Upper lobe of left lung (tissue), 4 donors: ENCODE measurements around the gene CASP3.

Experiments
- EP300 ChIP-seq, 4 donors: sonication (generic); formaldehyde crosslinking; IDR thresholded peaks; one replicate each; pipeline ENCODE4 v1.5.1; 2017; ENCODE audit warnings: antibody characterized with exemption in 4 of 4, control low read depth in 2 of 4
- TF ChIP-seq, protein P1 (sequence below), 6 experiments: fragments of 450-650 bp in 4 of 6; fragments of 200-600 bp in 2 of 6; sonication (generic) in 2 of 6; IDR thresholded peaks; one replicate each; pipeline ENCODE4 v1.5.1; 2016 to 2019; ENCODE audit warnings: antibody characterized with exemption in 6 of 6

DNA sequence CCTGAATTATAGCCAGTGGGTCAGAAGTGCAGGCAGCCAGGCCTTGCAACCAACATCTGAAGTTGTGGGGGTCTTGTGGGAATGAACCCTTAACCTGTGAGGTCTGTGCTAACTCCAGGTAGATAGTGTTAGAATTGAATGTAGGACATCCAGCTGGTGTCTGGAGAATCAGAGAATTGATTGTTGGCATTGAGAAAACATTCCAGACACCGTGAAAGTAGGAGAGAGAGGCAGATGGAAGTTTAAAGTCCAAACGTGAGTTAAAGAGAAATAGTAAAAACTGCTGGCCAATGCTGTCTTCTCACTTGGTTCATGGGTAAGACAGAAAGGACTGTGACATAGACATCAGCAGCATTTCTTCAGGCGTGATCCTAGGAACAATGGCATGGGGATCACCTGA lies 27.7 kb downstream of the CASP3 start:
- TF ChIP-seq, protein P1, sequence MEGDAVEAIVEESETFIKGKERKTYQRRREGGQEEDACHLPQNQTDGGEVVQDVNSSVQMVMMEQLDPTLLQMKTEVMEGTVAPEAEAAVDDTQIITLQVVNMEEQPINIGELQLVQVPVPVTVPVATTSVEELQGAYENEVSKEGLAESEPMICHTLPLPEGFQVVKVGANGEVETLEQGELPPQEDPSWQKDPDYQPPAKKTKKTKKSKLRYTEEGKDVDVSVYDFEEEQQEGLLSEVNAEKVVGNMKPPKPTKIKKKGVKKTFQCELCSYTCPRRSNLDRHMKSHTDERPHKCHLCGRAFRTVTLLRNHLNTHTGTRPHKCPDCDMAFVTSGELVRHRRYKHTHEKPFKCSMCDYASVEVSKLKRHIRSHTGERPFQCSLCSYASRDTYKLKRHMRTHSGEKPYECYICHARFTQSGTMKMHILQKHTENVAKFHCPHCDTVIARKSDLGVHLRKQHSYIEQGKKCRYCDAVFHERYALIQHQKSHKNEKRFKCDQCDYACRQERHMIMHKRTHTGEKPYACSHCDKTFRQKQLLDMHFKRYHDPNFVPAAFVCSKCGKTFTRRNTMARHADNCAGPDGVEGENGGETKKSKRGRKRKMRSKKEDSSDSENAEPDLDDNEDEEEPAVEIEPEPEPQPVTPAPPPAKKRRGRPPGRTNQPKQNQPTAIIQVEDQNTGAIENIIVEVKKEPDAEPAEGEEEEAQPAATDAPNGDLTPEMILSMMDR (IDR thresholded peaks at IDR 0.05) = no peak
- no peak for TF ChIP-seq EP300 (IDR thresholded peaks at IDR 0.05)
